GM18517 (cell line): ENCODE measurements around the gene EFNA1.
A peak's percentile ranks its signal among the peaks of the same experiment; 100 is the strongest.
"Not testable (repeated sequence)": the region's sequence is repeated elsewhere in the genome, so short reads cannot be mapped to it uniquely, and the experiment has no call there.

Source experiments
- ATAC-seq: cut with Tn5 transposase; IDR thresholded peaks from one replicate; pipeline ENCODE4 v1.9.1; 2021; ENCODE audit warnings: mild to moderate bottlenecking, moderate library complexity; ENCODE audit not compliant: unreplicated experiment

Gene EFNA1

GRCh38 chr1:155141749-155142148 is 14.1 kb downstream of the EFNA1 start:
- ATAC-seq = no peak

- no peak for ATAC-seq
These were observed 17.8 kb downstream of the EFNA1 start for GRCh38 chr1:155145491-155145890.

- ATAC-seq = not testable (repeated sequence)
These were observed 28.4 kb downstream of the EFNA1 start for GRCh38 chr1:155155996-155156643.

- no peak for ATAC-seq
These were observed 31.3 kb downstream of the EFNA1 start for GRCh38 chr1:155158991-155159390.

- no peak for ATAC-seq
These were observed 32.5 kb downstream of the EFNA1 start for GRCh38 chr1:155160128-155160527.

GRCh38 chr1:155162631-155163030 is 35.0 kb downstream of the EFNA1 start:
- not testable (repeated sequence) for ATAC-seq

- ATAC-seq = not testable (repeated sequence)
These were observed 36.1 kb downstream of the EFNA1 start for GRCh38 chr1:155163785-155164184.

- not testable (repeated sequence) for ATAC-seq
These were observed 36.9 kb downstream of the EFNA1 start for GRCh38 chr1:155164625-155165024.

GRCh38 chr1:155166051-155166470 is 38.4 kb downstream of the EFNA1 start:
- ATAC-seq = no peak

GRCh38 chr1:155166471-155167165 is 38.9 kb downstream of the EFNA1 start:
- ATAC-seq = no peak

- no peak for ATAC-seq
These were observed 39.8 kb downstream of the EFNA1 start for GRCh38 chr1:155167166-155168104.

- ATAC-seq = not testable (repeated sequence)
These were observed 40.4 kb downstream of the EFNA1 start for GRCh38 chr1:155168105-155168445.

GRCh38 chr1:155168456-155169210 is 41.0 kb downstream of the EFNA1 start:
- ATAC-seq = no peak

- ATAC-seq = no peak
These were observed 41.9 kb downstream of the EFNA1 start for GRCh38 chr1:155169541-155169940.

GRCh38 chr1:155170101-155170785 is 42.6 kb downstream of the EFNA1 start:
- no peak for ATAC-seq

- ATAC-seq = no peak
These were observed 43.1 kb downstream of the EFNA1 start for GRCh38 chr1:155170806-155171205.

- ATAC-seq = peak; percentile 15
These were observed 44.4 kb downstream of the EFNA1 start for GRCh38 chr1:155171836-155172731.

- ATAC-seq = peak; percentile 68
These were observed 45.2 kb downstream of the EFNA1 start, which contains the start of gene KRTCAP2 for GRCh38 chr1:155172732-155173477. Gene KRTCAP2 (minus strand): TSS chr1:155173304. CDS start chr1:155173224, 80 bp downstream.
